Peyer's patch (tissue), 4 donors: ENCODE measurements around the gene PYGB. TPM values are rescaled to one million over a fixed set of nuclear protein-coding genes. Genes with fewer than 3 reads are reported as not detected.

Experiments
- DNase-seq, 3 donors: peaks; one replicate each; pipeline ENCODE4 v3.0.0-alpha.2; 2017 to 2019
- H3K27ac ChIP-seq, 4 donors: fragments of 200-600 bp; sonication (generic); one replicate each; pipeline ENCODE4 v1.5.1; 2016 to 2019
- H3K27me3 ChIP-seq, 2 donors: fragments of 200-600 bp; sonication (generic); one replicate each; pipeline ENCODE4 v1.5.1; 2019
- H3K36me3 ChIP-seq, 3 donors: fragments of 200-600 bp; sonication (generic); one replicate each; pipeline ENCODE4 v1.5.1; 2016 to 2019
- H3K4me1 ChIP-seq, 4 donors: fragments of 200-600 bp; sonication (generic); one replicate each; pipeline ENCODE4 v1.5.1; 2016 to 2019
- H3K4me3 ChIP-seq, 4 donors: fragments of 200-600 bp; sonication (generic); 1 replicate in 3 of 4; 2 replicates in 1 of 4; pipeline ENCODE4 v1.5.1; 2016 to 2019; ENCODE audit warnings: mild to moderate bottlenecking in 1 of 4
- H3K9me3 ChIP-seq, 4 donors: fragments of 200-600 bp; sonication (generic); one replicate each; pipeline ENCODE4 v1.5.1; 2016 to 2019; ENCODE audit warnings: mild to moderate bottlenecking in 1 of 4
- CTCF ChIP-seq, 6 experiments: fragments of 450-650 bp in 4 of 6; fragments of 200-600 bp in 2 of 6; sonication (generic) in 1 of 6; IDR thresholded peaks; one replicate each; pipeline ENCODE4 v1.5.1; 2017 to 2019; ENCODE audit warnings: antibody characterized with exemption in 6 of 6, mild to moderate bottlenecking in 3 of 6, moderate library complexity in 1 of 6
- POLR2A ChIP-seq, 2 donors: fragments of 450-650 bp; IDR thresholded peaks; one replicate each; pipeline ENCODE4 v1.5.1; 2017; ENCODE audit warnings: antibody characterized with exemption in 2 of 2, mild to moderate bottlenecking in 2 of 2, moderate library complexity in 2 of 2
- total RNA-seq, 4 donors: library from RNA; depleted of rRNA; stranded (reverse); fragments of >200 nt; gene quantifications; one replicate each; pipeline ENCODE4 v1.1.0, GENCODE V29; 2016

The PYGB gene
- total RNA-seq, 4 donors from 2014 or later = 88.3 to 154 (median 124) TPM

- TF ChIP-seq POLR2A (IDR thresholded peaks at IDR 0.05) (no peak), CTCF (IDR thresholded peaks at IDR 0.05) (no peak)
- DNase-seq = no peak
- no peak overlapping the region for H3K27ac ChIP-seq
Observed at GRCh38 chr20:25292176-25292891, 44.4 kb downstream of the PYGB start.

GRCh38 chr20:25293507-25293906, 45.6 kb downstream of the PYGB start:
- H3K4me1 ChIP-seq = peaks cover 0 to 17% (median 3%) of the 10 kb centered on the region in 4 donors
- DNase-seq = no peak
- TF ChIP-seq POLR2A (IDR thresholded peaks at IDR 0.05) = no peak
- no peak for TF ChIP-seq CTCF (IDR thresholded peaks at IDR 0.05)
- H3K36me3 ChIP-seq = peaks cover 0 to 80% (median 0%) of the 10 kb centered on the region in 3 donors
- H3K4me3 ChIP-seq = no peak overlapping the region
- no peaks in the 10 kb centered on the region for H3K9me3 ChIP-seq
- peak overlapping the region in 1 of 4 donors; percentile 84 for H3K27ac ChIP-seq
- no peaks in the 10 kb centered on the region for H3K27me3 ChIP-seq

More at GRCh38 chr20:25292176-25292891, 44.4 kb downstream of the PYGB start:
- Histone ChIP-seq H3K27me3 (no peaks in the 10 kb centered on the region), H3K4me3 (no peak overlapping the region), H3K36me3 (peaks cover 0 to 86% (median 0%) of the 10 kb centered on the region in 3 donors), H3K4me1 (peaks cover 0 to 17% (median 3%) of the 10 kb centered on the region in 4 donors), H3K9me3 (no peaks in the 10 kb centered on the region)

GRCh38 chr20:25293910-25294458, 46.1 kb downstream of the PYGB start:
- Histone ChIP-seq H3K27ac (peak overlapping the region in 2 of 4 donors; percentile 9 to 84), H3K36me3 (peaks cover 0 to 80% (median 0%) of the 10 kb centered on the region in 3 donors)
- TF ChIP-seq POLR2A (IDR thresholded peaks at IDR 0.05) (no peak), CTCF (IDR thresholded peaks at IDR 0.05) (no peak)

GRCh38 chr20:25294459-25295385, 46.8 kb downstream of the PYGB start:
- Histone ChIP-seq H3K9me3 (no peaks in the 10 kb centered on the region), H3K27ac (peak overlapping the region in 3 of 4 donors; percentile 23 to 84 (median 46)), H3K27me3 (no peaks in the 10 kb centered on the region), H3K4me3 (no peak overlapping the region), H3K4me1 (peaks cover 0 to 17% (median 3%) of the 10 kb centered on the region in 4 donors), H3K36me3 (peaks cover 0 to 81% (median 0%) of the 10 kb centered on the region in 3 donors)
- TF ChIP-seq POLR2A (IDR thresholded peaks at IDR 0.05) = no peak
- TF ChIP-seq CTCF (IDR thresholded peaks at IDR 0.05) = peak; percentile 58 to 71 (median 65)
- peak; percentile 56 to 78 (median 66) for DNase-seq

More at GRCh38 chr20:25293910-25294458, 46.1 kb downstream of the PYGB start:
- no peak for DNase-seq
- H3K4me3 ChIP-seq = no peak overlapping the region
- H3K27me3 ChIP-seq = no peaks in the 10 kb centered on the region
- H3K4me1 ChIP-seq = peaks cover 0 to 17% (median 3%) of the 10 kb centered on the region in 4 donors
- H3K9me3 ChIP-seq = no peaks in the 10 kb centered on the region

- DNase-seq = peak in 1 of 3 donors; percentile 73
- no peak overlapping the region for H3K4me3 ChIP-seq
- H3K27me3 ChIP-seq = no peaks in the 10 kb centered on the region
- TF ChIP-seq CTCF (IDR thresholded peaks at IDR 0.05) (peak in 1 of 6 experiments; percentile 12), POLR2A (IDR thresholded peaks at IDR 0.05) (peak in 1 of 2 donors; percentile 22)
- H3K36me3 ChIP-seq = peaks cover 0 to 76% (median 0%) of the 10 kb centered on the region in 3 donors
- H3K27ac ChIP-seq = peak overlapping the region in 3 of 4 donors; percentile 23 to 84 (median 46)
- H3K4me1 ChIP-seq = peaks cover 0 to 17% (median 3%) of the 10 kb centered on the region in 4 donors
- H3K9me3 ChIP-seq = no peaks in the 10 kb centered on the region
Observed at GRCh38 chr20:25295386-25296093, 47.7 kb downstream of the PYGB start.
